ENCODE measurements around the gene CDKAL1.

DNA sequence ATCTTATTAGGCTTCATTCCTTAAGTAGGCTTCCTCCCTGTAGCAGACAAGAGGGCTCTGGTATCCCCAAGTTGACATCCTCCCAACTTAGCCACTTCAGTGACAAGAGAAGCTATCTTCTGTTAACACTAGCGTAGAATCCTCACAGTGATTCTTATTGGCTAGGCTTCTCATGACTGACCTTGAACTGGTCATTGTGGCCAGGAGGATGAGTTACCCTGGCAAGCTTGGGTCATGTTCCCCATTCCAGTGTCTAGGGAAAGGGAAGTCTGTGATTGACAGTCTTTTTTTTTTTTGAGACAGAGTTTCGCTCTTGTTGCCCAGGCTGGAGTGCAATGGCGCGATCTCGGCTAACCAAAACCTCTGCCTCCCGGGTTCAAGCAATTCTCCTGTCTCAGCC, 7.1 kb downstream of the CDKAL1 start:
- TF ChIP-seq POLR2A (IDR thresholded peaks at IDR 0.05; ENCODE audit: low read length) (no peak), CHD2 (IDR thresholded peaks at IDR 0.05; ENCODE audit: low read length, partially characterized antibody) (no peak), FOSB (CRISPR knock-in tag; IDR thresholded peaks at IDR 0.05) (no peak), RAD21 (conservative IDR thresholded peaks at IDR 0.05 in 1 of 2, IDR thresholded peaks at IDR 0.05 in 1 of 2) (no peak)
- TF ChIP-seq, protein P1, sequence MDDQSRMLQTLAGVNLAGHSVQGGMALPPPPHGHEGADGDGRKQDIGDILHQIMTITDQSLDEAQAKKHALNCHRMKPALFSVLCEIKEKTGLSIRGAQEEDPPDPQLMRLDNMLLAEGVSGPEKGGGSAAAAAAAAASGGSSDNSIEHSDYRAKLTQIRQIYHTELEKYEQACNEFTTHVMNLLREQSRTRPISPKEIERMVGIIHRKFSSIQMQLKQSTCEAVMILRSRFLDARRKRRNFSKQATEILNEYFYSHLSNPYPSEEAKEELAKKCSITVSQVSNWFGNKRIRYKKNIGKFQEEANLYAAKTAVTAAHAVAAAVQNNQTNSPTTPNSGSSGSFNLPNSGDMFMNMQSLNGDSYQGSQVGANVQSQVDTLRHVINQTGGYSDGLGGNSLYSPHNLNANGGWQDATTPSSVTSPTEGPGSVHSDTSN (IDR thresholded peaks at IDR 0.05): no peak
